ENCODE measurements around the gene SYTL3. TPM values are rescaled to one million over a fixed set of nuclear protein-coding genes. Genes with fewer than 3 reads are reported as not detected.

Gene SYTL3
- polyA plus RNA-seq, 1 donor (not counting 4 experiments of a cell fraction or from before 2014, with no cell fraction given) = 1.4 TPM

GRCh38 chr6:158776737-158777136 lies 126.9 kb downstream of the SYTL3 start:
- Histone ChIP-seq H3K4me2 (ENCODE audit: control insufficient read depth, extremely low read depth, insufficient read depth, low read depth, low read length) (no peak overlapping the region), H3K27me3 (ENCODE audit: control insufficient read depth, extremely low read depth, insufficient read depth, low read length) (no peaks in the 10 kb centered on the region), H4K20me1 (ENCODE audit: control insufficient read depth, extremely low read depth, insufficient read depth, low read length) (peaks cover 7% of the 10 kb centered on the region), H3K79me2 (ENCODE audit: control insufficient read depth, insufficient read depth, low read length) (peaks cover 72% of the 10 kb centered on the region), H3K9me3 (ENCODE audit: control insufficient read depth, low read depth, low read length) (no peaks in the 10 kb centered on the region), H3K4me3 (ENCODE audit: control insufficient read depth in 2 of 3, extremely low read depth in 1 of 3, insufficient read depth in 2 of 3, low read depth in 1 of 3, low read length in 3 of 3) (no peak overlapping the region), H3K4me1 (ENCODE audit: control insufficient read depth, extremely low read depth, insufficient read depth, low read length) (peaks cover 33% of the 10 kb centered on the region), H3K9ac (ENCODE audit: control insufficient read depth, extremely low read depth, insufficient read depth, low read length) (no peak overlapping the region), H3K9me1 (ENCODE audit: control insufficient read depth, extremely low read depth, insufficient read depth, low read length) (peaks cover 8% of the 10 kb centered on the region), H3K27ac (ENCODE audit: control insufficient read depth, insufficient read depth, low read length) (no peak overlapping the region), H2AFZ (ENCODE audit: control insufficient read depth, low read length) (no peak overlapping the region), H3K36me3 (ENCODE audit: control insufficient read depth in 2 of 2, extremely low read depth in 1 of 2, insufficient read depth in 2 of 2, low read length in 2 of 2) (peaks cover 54 to 74% of the 10 kb centered on the region in 2 experiments)
- TF ChIP-seq CTCF (optimal IDR thresholded peaks at IDR 0.05 in 1 of 3, IDR thresholded peaks at IDR 0.05 in 1 of 3, conservative IDR thresholded peaks at IDR 0.05 in 1 of 3; ENCODE audit: extremely low read depth in 1 of 3, insufficient read depth in 2 of 3, low read length in 3 of 3) (no peak), EZH2 (IDR thresholded peaks at IDR 0.05; ENCODE audit: low read length) (no peak)
- FAIRE-seq = no peak
- DNase-seq (ENCODE audit: low read depth, low spot score) = no peak
- dilution Hi-C loops (cut with MboI; ENCODE audit: extremely low pct_ligation_motif_present, low sequenced_read_pairs) = no loop called here

DNA sequence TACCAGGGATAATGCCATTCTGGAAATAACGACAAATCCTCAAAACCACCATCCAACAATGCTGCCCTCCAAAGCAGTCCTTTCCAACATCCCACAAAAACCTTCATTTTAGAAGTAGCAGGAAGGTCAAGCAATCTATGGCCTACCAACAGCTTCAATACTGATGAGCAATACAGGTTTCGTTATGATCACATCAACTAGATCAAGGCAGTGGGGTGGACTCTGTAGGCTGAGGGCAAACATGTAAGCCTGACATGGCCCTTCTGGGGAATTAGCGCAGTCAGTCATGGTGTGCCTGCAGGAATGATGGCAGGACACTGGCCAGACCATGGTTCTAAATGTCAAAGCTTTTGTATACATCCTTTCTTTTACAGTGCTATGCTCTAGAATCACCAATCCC lies 127.7 kb downstream of the SYTL3 start:
- Histone ChIP-seq H3K27me3 (ENCODE audit: control insufficient read depth, extremely low read depth, insufficient read depth, low read length) (no peaks in the 10 kb centered on the region), H3K4me2 (ENCODE audit: control insufficient read depth, extremely low read depth, insufficient read depth, low read depth, low read length) (no peak overlapping the region), H3K4me1 (ENCODE audit: control insufficient read depth, extremely low read depth, insufficient read depth, low read length) (peaks cover 37% of the 10 kb centered on the region), H3K79me2 (ENCODE audit: control insufficient read depth, insufficient read depth, low read length) (peaks cover 72% of the 10 kb centered on the region), H3K36me3 (ENCODE audit: control insufficient read depth in 2 of 2, extremely low read depth in 1 of 2, insufficient read depth in 2 of 2, low read length in 2 of 2) (peaks cover 51 to 74% of the 10 kb centered on the region in 2 experiments), H2AFZ (ENCODE audit: control insufficient read depth, low read length) (no peak overlapping the region), H3K9ac (ENCODE audit: control insufficient read depth, extremely low read depth, insufficient read depth, low read length) (no peak overlapping the region), H4K20me1 (ENCODE audit: control insufficient read depth, extremely low read depth, insufficient read depth, low read length) (peaks cover 7% of the 10 kb centered on the region), H3K4me3 (ENCODE audit: control insufficient read depth in 2 of 3, extremely low read depth in 1 of 3, insufficient read depth in 2 of 3, low read depth in 1 of 3, low read length in 3 of 3) (no peak overlapping the region), H3K27ac (ENCODE audit: control insufficient read depth, insufficient read depth, low read length) (no peak overlapping the region), H3K9me1 (ENCODE audit: control insufficient read depth, extremely low read depth, insufficient read depth, low read length) (peaks cover 8% of the 10 kb centered on the region), H3K9me3 (ENCODE audit: control insufficient read depth, low read depth, low read length) (no peaks in the 10 kb centered on the region)
- DNase-seq (ENCODE audit: low read depth, low spot score) (no peak), FAIRE-seq (no peak)
- dilution Hi-C loops (cut with MboI; ENCODE audit: extremely low pct_ligation_motif_present, low sequenced_read_pairs) = no loop called here
- TF ChIP-seq CTCF (optimal IDR thresholded peaks at IDR 0.05 in 1 of 3, IDR thresholded peaks at IDR 0.05 in 1 of 3, conservative IDR thresholded peaks at IDR 0.05 in 1 of 3; ENCODE audit: extremely low read depth in 1 of 3, insufficient read depth in 2 of 3, low read length in 3 of 3) (no peak), EZH2 (IDR thresholded peaks at IDR 0.05; ENCODE audit: low read length) (no peak)

All from keratinocyte (primary cell).